ENCODE data around the gene ARL2. TPM values are rescaled to one million over a fixed set of nuclear protein-coding genes. Genes with fewer than 3 reads are reported as not detected.

ARL2 gene
- total RNA-seq, 1 experiment from 2014 or later, result 107 TPM

DNA sequence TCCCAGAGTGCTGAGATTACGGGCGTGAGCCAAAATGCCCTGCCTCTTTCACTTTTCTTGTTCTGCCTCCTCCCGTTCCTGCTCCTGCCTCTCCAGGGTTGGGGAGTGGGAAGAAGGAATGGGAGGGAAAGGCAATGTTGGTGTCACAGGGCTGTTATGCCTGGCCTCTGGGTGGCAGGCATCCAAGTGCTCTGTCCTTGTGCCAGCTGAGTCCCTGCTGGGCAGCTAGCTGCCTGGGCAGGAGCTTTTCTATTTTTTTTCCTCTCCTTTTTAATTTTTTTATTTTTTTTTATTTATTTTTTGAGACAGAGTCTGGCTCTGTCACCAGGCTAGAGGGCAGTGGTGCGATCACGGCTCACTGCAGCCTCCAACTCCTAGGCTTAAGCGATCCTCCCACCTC, 23.0 kb downstream of the ARL2 start:
- H4K20me1 ChIP-seq (ENCODE audit: low read length), result no peaks in the 10 kb centered on the region
- ATAC-seq (no peak), DNase-seq (peak; percentile 20)
- H3F3A ChIP-seq (ENCODE audit: low read length, unreplicated experiment), result peaks cover 3% of the 10 kb centered on the region
- ChIA-PET POLR2A (ENCODE audit: unreplicated experiment) (no interaction called here), CTCF (no interaction called here)
- no peaks in the 10 kb centered on the region for H3K27me3 ChIP-seq (ENCODE audit: low read length)
- H3K4me1 ChIP-seq (ENCODE audit: insufficient read depth, low read length), result peaks cover 10% of the 10 kb centered on the region; the same call in 1 of the 2 replicates
- no peaks in the 10 kb centered on the region for H3K9me3 ChIP-seq (ENCODE audit: low read length)
- no peak overlapping the region for H3K9ac ChIP-seq (ENCODE audit: low read length)
- intact Hi-C loops (cut with micrococcal nuclease), result no loop called here
- H3K9me2 ChIP-seq (replicated peaks; ENCODE audit: low read length), result no peaks in the 10 kb centered on the region
- no peak overlapping the region for H2AFZ ChIP-seq (ENCODE audit: low read length)
- H3K79me2 ChIP-seq (ENCODE audit: low read length), result peaks cover 8% of the 10 kb centered on the region
- H3K27ac ChIP-seq (ENCODE audit: low read length), result no peak overlapping the region
- no peak overlapping the region for H3K4me2 ChIP-seq (ENCODE audit: low read length)
- BruUV-seq (replicated peaks), result no TSS peak
- no peaks in the 10 kb centered on the region; the same call in 1 of the 2 replicates for H3K36me3 ChIP-seq (ENCODE audit: low read depth, low read length)
- TF ChIP-seq, protein P1, sequence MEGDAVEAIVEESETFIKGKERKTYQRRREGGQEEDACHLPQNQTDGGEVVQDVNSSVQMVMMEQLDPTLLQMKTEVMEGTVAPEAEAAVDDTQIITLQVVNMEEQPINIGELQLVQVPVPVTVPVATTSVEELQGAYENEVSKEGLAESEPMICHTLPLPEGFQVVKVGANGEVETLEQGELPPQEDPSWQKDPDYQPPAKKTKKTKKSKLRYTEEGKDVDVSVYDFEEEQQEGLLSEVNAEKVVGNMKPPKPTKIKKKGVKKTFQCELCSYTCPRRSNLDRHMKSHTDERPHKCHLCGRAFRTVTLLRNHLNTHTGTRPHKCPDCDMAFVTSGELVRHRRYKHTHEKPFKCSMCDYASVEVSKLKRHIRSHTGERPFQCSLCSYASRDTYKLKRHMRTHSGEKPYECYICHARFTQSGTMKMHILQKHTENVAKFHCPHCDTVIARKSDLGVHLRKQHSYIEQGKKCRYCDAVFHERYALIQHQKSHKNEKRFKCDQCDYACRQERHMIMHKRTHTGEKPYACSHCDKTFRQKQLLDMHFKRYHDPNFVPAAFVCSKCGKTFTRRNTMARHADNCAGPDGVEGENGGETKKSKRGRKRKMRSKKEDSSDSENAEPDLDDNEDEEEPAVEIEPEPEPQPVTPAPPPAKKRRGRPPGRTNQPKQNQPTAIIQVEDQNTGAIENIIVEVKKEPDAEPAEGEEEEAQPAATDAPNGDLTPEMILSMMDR (conservative IDR thresholded peaks at IDR 0.05; ENCODE audit: low read depth, low read length), result no peak
- TF ChIP-seq EZH2phosphoT487 (IDR thresholded peaks at IDR 0.05; ENCODE audit: borderline replicate concordance, low read length) (no peak), EZH2 (IDR thresholded peaks at IDR 0.05; ENCODE audit: low read length, unreplicated experiment) (no peak)
- no peak overlapping the region for H3K4me3 ChIP-seq (ENCODE audit: low read length)

DNA sequence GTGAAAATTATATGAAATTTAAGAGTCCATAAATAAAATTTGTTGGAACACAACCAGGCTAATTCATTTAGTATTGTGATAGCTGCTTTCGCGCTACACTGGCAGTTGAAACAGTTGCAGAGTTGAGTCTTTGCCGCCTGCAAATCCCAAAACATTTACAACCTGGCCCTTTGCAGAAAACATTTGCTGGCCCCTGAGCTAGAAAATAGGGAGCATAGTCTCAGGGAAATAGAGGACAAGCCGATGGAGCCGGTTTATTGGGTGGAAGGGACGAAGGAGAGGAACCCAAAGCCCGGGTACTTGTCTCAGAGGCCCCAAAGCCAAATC, 26.5 kb downstream of the ARL2 start:
- DNase-seq (no peak), ATAC-seq (no peak)
- peak overlapping the region; percentile 97 for H3K4me3 ChIP-seq (ENCODE audit: low read length)
- CTCF ChIA-PET, result no interaction called here
- no peaks in the 10 kb centered on the region for H3K9me2 ChIP-seq (replicated peaks; ENCODE audit: low read length)
- H3K4me1 ChIP-seq (ENCODE audit: insufficient read depth, low read length), result peaks cover 35% of the 10 kb centered on the region
- TF ChIP-seq, protein P1 (conservative IDR thresholded peaks at IDR 0.05; ENCODE audit: low read depth, low read length), result no peak
- TF ChIP-seq EZH2 (IDR thresholded peaks at IDR 0.05; ENCODE audit: low read length, unreplicated experiment) (no peak), EZH2phosphoT487 (IDR thresholded peaks at IDR 0.05; ENCODE audit: borderline replicate concordance, low read length) (no peak)
- H3K4me2 ChIP-seq (ENCODE audit: low read length), result peak overlapping the region; percentile 98
- peak overlapping the region; percentile 87 for H3K27ac ChIP-seq (ENCODE audit: low read length)
- TSS peak; percentile 71 for BruUV-seq (replicated peaks)
- POLR2A ChIA-PET (ENCODE audit: unreplicated experiment), result no interaction called here
- peaks cover 10% of the 10 kb centered on the region for H3K36me3 ChIP-seq (ENCODE audit: low read depth, low read length)
- H3F3A ChIP-seq (ENCODE audit: low read length, unreplicated experiment), result peaks cover 3% of the 10 kb centered on the region
- H3K9me3 ChIP-seq (ENCODE audit: low read length), result no peaks in the 10 kb centered on the region
- H2AFZ ChIP-seq (ENCODE audit: low read length), result peak overlapping the region; percentile 86
- peaks cover 35% of the 10 kb centered on the region for H3K79me2 ChIP-seq (ENCODE audit: low read length)
- peaks cover 5% of the 10 kb centered on the region; the same call in 1 of the 2 replicates for H4K20me1 ChIP-seq (ENCODE audit: low read length)
- no peaks in the 10 kb centered on the region for H3K27me3 ChIP-seq (ENCODE audit: low read length)
- H3K9ac ChIP-seq (ENCODE audit: low read length), result peak overlapping the region; percentile 85
- intact Hi-C loops (cut with micrococcal nuclease), result loop anchor here (1.0 kb wide), 1 partner anchor 13 kb away; the partner anchor contains the start of gene SNX15

DNA sequence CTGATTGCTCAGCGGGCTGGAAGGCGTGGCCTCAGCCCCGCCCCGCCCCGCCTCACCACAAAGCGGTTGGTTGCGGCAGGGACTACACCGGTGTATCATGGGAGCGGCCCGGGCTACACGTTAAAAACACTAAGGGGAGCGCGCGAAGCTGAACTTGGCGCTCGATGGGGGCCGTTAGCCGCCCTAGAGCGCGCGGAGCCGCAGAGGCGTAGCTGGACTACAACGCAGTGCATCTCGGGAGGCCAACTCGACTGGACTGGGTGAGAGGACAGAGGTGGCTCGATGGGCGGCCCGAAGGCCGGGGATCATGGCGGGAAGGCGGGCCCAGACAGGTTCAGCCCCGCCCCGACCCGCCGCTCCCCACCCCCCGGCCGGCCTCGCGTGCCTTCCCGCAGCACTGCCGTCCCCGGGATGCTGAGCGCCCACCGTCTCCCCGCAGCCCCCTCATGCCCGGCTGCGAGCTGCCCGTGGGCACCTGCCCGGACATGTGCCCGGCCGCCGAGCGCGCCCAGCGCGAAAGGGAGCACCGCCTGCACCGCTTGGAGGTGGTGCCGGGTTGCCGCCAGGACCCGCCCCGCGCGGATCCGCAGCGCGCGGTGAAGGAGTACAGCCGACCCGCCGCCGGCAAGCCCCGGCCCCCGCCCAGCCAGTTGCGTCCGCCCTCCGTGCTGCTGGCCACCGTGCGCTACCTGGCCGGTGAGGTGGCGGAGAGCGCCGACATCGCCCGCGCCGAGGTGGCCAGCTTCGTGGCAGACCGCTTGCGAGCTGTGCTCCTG, 27.1 kb downstream of the ARL2 start, which contains the start of gene SAC3D1:
SAC3D1 (plus strand) TSS at position 364 of the 776 bp plus-strand sequence; CDS start at position 447, 83 bp downstream.
- POLR2A ChIA-PET (ENCODE audit: unreplicated experiment), result interaction anchor here (0.5 to 0.6 kb wide), 2 partner anchors 28 to 141 kb away, joined by 4 to 19 read pairs; no protein-coding TSS in a partner anchor
- no TSS peak for BruUV-seq (replicated peaks)

More for the DNA sequence above, 27.1 kb downstream of the ARL2 start, which contains the start of gene SAC3D1:
- DNase-seq, result peak; percentile 99
- H4K20me1 ChIP-seq (ENCODE audit: low read length), result peaks cover 5% of the 10 kb centered on the region; the same call in 1 of the 2 replicates
- intact Hi-C loops (cut with micrococcal nuclease), result loop anchor here (1.0 kb wide), 1 partner anchor 14 kb away; the partner anchor contains the start of gene SNX15
- H3K27me3 ChIP-seq (ENCODE audit: low read length), result no peaks in the 10 kb centered on the region
- no peaks in the 10 kb centered on the region for H3K9me2 ChIP-seq (replicated peaks; ENCODE audit: low read length)
- peak within 1 kb of the TSS; percentile 97 for H3K4me3 ChIP-seq (ENCODE audit: low read length)
- H3K36me3 ChIP-seq (ENCODE audit: low read depth, low read length), result peaks cover 16% of the 10 kb centered on the region
- no peak for TF ChIP-seq EZH2phosphoT487 (IDR thresholded peaks at IDR 0.05; ENCODE audit: borderline replicate concordance, low read length)
- TF ChIP-seq, protein P1 (conservative IDR thresholded peaks at IDR 0.05; ENCODE audit: low read depth, low read length), result no peak
- TF ChIP-seq EZH2 (IDR thresholded peaks at IDR 0.05; ENCODE audit: low read length, unreplicated experiment), result no peak
- peak within 1 kb of the TSS; percentile 87 for H3K27ac ChIP-seq (ENCODE audit: low read length)
- no peaks in the 10 kb centered on the region for H3K9me3 ChIP-seq (ENCODE audit: low read length)
- peaks cover 35% of the 10 kb centered on the region for H3K79me2 ChIP-seq (ENCODE audit: low read length)
- H2AFZ ChIP-seq (ENCODE audit: low read length), result peak within 1 kb of the TSS; percentile 86
- ATAC-seq, result peak; percentile 89
- H3K9ac ChIP-seq (ENCODE audit: low read length), result peak within 1 kb of the TSS; percentile 85
- H3F3A ChIP-seq (ENCODE audit: low read length, unreplicated experiment), result peaks cover 3% of the 10 kb centered on the region
- peaks cover 35% of the 10 kb centered on the region for H3K4me1 ChIP-seq (ENCODE audit: insufficient read depth, low read length)
- CTCF ChIA-PET, result interaction anchor here (1.1 kb wide), 1 partner anchor 72 kb away, joined by 3 read pairs; no protein-coding TSS in a partner anchor
- H3K4me2 ChIP-seq (ENCODE audit: low read length), result peak within 1 kb of the TSS; percentile 98

All from PC-3 (cell line).